Neutrophil (primary cell): ENCODE results near the gene CCL25.

ENCODE experiments used
- H3K27ac ChIP-seq: fragments of 200-600 bp; sonication (generic); 2 replicates; pipeline ENCODE4 v1.5.1; 2016; ENCODE audit warnings: mild to moderate bottlenecking, moderate library complexity
- H3K27me3 ChIP-seq: fragments of 200-600 bp; sonication (generic); 2 replicates; pipeline ENCODE4 v1.6.0; 2016; ENCODE audit warnings: mild to moderate bottlenecking
- H3K36me3 ChIP-seq: fragments of 200-600 bp; sonication (generic); 2 replicates; pipeline ENCODE4 v1.5.1; 2017
- H3K4me1 ChIP-seq, 2 experiments: fragments of 200-600 bp in 1 of 2; sonication (generic) in 1 of 2; 1 replicate in 1 of 2; 2 replicates in 1 of 2; pipeline versions ENCODE4 v1.5.1 to v1.6.1; 2013 to 2016; ENCODE audit warnings: low read depth in 1 of 2, low read length in 1 of 2, mild to moderate bottlenecking in 1 of 2, moderate library complexity in 1 of 2; ENCODE audit not compliant: control insufficient read depth in 1 of 2, insufficient read depth in 1 of 2
- H3K4me3 ChIP-seq, 2 experiments: fragments of 200-600 bp in 1 of 2; sonication (generic) in 1 of 2; 1 replicate in 1 of 2; 2 replicates in 1 of 2; pipeline ENCODE4 v1.5.1; 2013 to 2016; ENCODE audit warnings: low read depth in 1 of 2, low read length in 1 of 2, mild to moderate bottlenecking in 1 of 2, moderate library complexity in 1 of 2
- H3K9me3 ChIP-seq: fragments of 200-600 bp; sonication (generic); 2 replicates; pipeline ENCODE4 v1.5.1; 2016
- TF ChIP-seq, protein P1 (sequence below): fragments of 200-600 bp; sonication (generic); IDR thresholded peaks from 2 replicates; pipeline ENCODE4 v1.5.1; 2016; ENCODE audit warnings: antibody characterized with exemption

Gene CCL25

DNA sequence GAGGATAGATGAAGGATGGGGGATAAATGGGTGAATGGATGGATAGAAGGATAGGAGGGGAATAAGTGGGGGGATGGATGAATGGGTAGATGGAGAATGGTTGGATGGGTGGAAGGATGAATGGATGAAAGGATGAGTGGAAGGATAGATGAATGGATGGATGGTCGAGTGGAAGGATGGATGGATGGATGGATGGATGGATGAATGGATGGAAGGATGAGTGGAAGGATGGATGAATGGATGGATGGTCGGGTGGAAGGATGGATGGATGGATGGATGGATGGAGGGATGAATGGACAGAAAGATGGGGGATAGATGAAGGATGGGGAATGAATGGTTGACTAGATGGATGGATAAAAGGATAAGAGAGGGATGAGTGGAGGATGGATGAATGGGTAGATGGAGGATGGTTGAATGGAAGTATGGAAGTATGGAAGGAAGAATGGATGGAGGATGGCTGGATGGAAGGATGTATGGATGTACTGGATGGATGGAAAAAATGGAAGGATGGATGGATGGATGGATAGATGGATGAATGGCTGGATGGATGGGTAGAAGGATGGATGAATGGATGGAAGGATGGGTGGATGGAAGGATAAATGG is 54.8 kb downstream of the CCL25 start:
- Histone ChIP-seq H3K36me3 (no peaks in the 10 kb centered on the region), H3K4me3 (no peak overlapping the region), H3K4me1 (no peaks in the 10 kb centered on the region), H3K9me3 (no peaks in the 10 kb centered on the region), H3K27me3 (peaks cover 23% of the 10 kb centered on the region), H3K27ac (no peak overlapping the region)
- TF ChIP-seq, protein P1, sequence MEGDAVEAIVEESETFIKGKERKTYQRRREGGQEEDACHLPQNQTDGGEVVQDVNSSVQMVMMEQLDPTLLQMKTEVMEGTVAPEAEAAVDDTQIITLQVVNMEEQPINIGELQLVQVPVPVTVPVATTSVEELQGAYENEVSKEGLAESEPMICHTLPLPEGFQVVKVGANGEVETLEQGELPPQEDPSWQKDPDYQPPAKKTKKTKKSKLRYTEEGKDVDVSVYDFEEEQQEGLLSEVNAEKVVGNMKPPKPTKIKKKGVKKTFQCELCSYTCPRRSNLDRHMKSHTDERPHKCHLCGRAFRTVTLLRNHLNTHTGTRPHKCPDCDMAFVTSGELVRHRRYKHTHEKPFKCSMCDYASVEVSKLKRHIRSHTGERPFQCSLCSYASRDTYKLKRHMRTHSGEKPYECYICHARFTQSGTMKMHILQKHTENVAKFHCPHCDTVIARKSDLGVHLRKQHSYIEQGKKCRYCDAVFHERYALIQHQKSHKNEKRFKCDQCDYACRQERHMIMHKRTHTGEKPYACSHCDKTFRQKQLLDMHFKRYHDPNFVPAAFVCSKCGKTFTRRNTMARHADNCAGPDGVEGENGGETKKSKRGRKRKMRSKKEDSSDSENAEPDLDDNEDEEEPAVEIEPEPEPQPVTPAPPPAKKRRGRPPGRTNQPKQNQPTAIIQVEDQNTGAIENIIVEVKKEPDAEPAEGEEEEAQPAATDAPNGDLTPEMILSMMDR = no peak

DNA sequence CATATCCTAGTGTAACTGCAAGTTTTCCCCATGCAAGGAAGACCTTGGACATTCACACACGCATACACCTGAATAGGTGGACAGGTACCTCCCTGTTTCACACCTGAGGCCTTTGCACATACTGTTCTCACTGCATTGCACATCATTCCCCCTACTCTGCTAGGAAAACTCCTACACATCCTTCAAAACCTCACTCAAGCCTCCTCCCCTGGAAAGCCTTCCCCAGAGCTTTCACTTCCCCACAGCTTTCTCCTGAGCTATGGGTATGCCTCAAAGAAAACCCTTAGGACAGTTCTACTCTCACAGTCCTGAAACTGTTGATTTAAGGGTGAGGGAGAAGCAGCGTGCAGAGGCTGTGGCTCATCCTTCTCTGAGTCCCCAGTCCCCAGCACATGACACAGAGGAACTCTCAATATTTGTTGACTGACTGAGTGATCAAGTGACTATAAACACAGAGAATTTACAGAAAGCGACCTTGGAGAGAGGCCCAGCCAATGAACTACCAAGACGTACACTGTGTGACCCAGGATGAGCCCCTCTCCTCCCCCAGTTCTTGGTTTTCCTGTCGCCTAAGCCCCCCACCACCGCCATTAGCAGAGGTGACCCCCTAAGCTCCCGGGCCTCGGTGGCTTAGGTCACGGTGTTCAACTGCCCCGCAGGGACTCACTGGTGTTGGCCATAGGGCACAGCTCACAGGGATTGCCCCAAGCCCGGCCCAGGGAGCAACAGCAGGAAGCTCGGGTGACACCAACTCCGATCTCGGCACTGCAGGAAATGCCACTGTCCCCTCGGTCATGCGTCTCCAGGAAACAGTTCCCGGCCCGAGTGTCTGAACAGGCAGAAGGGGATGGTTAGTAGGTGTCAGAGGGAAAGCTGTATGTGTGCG is 56.2 kb downstream of the CCL25 start:
- H3K27me3 ChIP-seq = peaks cover 23% of the 10 kb centered on the region
- no peak overlapping the region for H3K4me3 ChIP-seq
- TF ChIP-seq, protein P1 = no peak
- H3K9me3 ChIP-seq = no peaks in the 10 kb centered on the region
- no peaks in the 10 kb centered on the region for H3K36me3 ChIP-seq
- H3K4me1 ChIP-seq = no peaks in the 10 kb centered on the region
- H3K27ac ChIP-seq = no peak overlapping the region

DNA sequence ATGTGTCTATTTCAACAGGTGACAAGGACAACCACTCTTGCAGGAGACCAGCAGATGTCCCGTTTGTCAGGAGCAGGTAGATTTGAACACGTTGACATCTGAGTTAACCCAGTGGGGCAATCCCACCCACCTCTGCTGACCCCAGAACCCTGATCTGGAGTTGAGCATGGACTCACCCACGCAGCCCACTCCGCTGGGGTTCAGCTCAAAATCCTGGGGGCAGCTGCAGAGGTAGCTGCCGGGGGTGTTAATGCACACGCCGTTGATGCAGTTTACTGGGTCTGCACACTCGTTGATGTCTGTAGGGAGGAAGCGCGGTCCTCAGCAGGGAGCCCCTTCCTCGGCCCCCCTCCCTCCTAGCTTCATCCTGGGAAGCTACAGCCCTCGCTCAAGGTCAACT is 56.9 kb downstream of the CCL25 start:
- Histone ChIP-seq H3K4me1 (no peaks in the 10 kb centered on the region), H3K27ac (no peak overlapping the region), H3K4me3 (no peak overlapping the region), H3K9me3 (no peaks in the 10 kb centered on the region), H3K36me3 (no peaks in the 10 kb centered on the region), H3K27me3 (peaks cover 23% of the 10 kb centered on the region)
- TF ChIP-seq, protein P1 = no peak

DNA sequence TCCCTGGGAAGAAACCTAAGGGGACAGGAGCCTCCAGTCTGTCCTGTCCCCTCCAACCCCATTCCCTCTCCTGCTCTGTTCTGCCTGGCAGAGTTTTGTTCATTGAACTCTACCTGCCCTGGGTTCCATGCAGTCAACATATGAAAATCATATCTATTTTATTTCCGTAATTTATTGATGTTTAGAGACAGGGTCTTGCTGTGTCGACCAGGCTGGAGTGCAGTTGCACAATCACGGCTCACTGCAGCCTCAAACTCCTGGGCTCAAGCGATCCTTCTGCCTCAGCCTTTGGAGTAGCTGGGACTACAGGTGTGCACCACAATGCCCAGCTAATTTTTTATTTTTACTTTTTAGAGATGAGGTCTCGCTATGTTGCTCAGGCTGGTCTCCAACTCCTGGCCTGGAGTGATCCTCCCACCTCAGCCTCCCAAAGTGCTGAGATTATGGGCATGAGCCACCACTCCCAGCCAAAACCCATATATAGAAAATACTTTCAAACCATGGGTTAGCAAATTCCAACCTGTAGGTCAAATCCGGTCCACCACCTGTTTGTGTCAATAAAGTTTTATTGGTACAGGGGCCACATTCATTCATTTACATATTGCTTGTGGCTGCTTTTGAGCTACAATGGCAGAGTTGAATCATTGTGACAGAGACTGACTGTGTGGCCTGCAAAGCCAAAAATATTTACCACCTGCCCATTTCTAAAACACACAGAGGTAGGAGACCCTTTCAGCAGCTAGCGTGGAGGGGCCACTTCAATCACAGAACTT is 57.5 kb downstream of the CCL25 start:
- Histone ChIP-seq H3K27me3 (peaks cover 23% of the 10 kb centered on the region), H3K27ac (no peak overlapping the region), H3K9me3 (no peaks in the 10 kb centered on the region), H3K36me3 (no peaks in the 10 kb centered on the region), H3K4me3 (no peak overlapping the region), H3K4me1 (no peaks in the 10 kb centered on the region)
- TF ChIP-seq, protein P1 = no peak

DNA sequence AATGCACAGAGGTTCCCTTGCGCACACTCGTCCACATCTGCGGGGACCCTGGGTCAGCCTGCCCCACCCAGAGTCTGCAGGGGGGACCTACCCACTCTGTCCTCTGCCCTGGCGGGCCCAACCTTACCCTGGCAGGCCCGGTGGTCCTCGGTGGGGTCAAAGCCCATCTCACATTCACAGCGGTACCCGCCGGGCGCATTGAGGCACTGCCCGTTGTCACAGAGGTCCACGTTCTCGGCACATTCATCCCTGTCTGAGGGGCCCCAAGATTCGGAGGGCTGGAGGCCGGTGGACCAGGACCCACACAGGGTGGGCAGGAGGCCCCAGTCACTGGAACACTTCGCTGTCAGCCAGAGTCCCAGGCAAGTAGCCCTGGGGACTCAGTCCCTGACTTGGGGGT is 58.4 kb downstream of the CCL25 start:
- TF ChIP-seq, protein P1 = no peak
- no peaks in the 10 kb centered on the region for H3K36me3 ChIP-seq
- H3K27ac ChIP-seq = no peak overlapping the region
- no peaks in the 10 kb centered on the region for H3K4me1 ChIP-seq
- peaks cover 23% of the 10 kb centered on the region for H3K27me3 ChIP-seq
- no peaks in the 10 kb centered on the region for H3K9me3 ChIP-seq
- H3K4me3 ChIP-seq = no peak overlapping the region
